HG03025 (cell line): ENCODE data around the gene CDC27.
"Not testable (repeated sequence)": the region's sequence is repeated elsewhere in the genome, so short reads cannot be mapped to it uniquely, and the experiment has no call there.

ENCODE experiments used
- ATAC-seq: cut with Tn5 transposase; IDR thresholded peaks from one replicate; pipeline ENCODE4 v1.9.1; 2021; ENCODE audit warnings: mild to moderate bottlenecking, moderate library complexity; ENCODE audit not compliant: unreplicated experiment, low FRiP score

CDC27 gene

GRCh38 chr17:47219621-47220475 lies 30.8 kb upstream of the CDC27 start:
- no peak for ATAC-seq

GRCh38 chr17:47218896-47219430 lies 29.9 kb upstream of the CDC27 start:
- ATAC-seq = no peak

- not testable (repeated sequence) for ATAC-seq
Observed at GRCh38 chr17:47217279-47217678, 28.2 kb upstream of the CDC27 start.

GRCh38 chr17:47216821-47217220 lies 27.7 kb upstream of the CDC27 start:
- ATAC-seq = not testable (repeated sequence)

DNA sequence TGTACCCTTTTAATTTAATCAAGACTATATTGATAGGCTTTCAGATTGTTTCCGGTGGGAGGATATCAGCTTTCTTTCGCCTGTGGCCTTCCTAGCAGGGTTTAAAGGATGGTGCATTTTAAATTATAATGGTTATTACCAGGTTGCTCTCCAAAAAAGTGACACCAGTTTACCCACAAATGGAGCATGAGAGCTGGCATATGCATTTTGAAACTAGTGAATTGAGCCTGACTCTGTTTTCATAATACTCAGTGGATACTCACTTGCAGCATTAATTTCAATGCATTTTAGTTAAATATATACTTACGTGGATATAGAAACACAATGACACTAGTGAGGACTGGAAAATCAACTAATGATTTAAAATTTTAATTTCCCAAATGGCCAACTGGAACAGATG lies 25.8 kb upstream of the CDC27 start:
- no peak for ATAC-seq

DNA sequence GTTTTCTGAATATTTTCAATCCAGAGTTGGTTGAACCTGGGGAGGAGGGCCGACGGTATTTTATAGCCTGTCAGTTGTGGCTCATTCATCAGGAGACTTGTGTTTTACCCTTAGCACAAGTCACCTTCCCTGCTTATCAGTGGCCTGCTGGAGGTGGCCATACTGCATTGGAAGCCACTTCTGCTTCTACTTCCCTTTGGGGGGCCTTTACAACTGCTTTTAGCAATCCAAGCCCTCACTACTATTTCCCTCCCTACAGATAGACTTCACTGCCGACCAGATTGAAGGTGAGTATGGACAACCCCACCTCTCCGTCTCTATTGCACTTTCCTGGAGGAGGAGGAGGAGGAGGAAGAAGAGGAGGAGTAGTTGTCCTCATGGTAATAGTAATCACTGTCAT lies 24.4 kb upstream of the CDC27 start:
- ATAC-seq = no peak

- ATAC-seq = no peak
Observed at GRCh38 chr17:47212458-47212857, 23.4 kb upstream of the CDC27 start.

- no peak for ATAC-seq
Observed at GRCh38 chr17:47210779-47211178, 21.7 kb upstream of the CDC27 start.

DNA sequence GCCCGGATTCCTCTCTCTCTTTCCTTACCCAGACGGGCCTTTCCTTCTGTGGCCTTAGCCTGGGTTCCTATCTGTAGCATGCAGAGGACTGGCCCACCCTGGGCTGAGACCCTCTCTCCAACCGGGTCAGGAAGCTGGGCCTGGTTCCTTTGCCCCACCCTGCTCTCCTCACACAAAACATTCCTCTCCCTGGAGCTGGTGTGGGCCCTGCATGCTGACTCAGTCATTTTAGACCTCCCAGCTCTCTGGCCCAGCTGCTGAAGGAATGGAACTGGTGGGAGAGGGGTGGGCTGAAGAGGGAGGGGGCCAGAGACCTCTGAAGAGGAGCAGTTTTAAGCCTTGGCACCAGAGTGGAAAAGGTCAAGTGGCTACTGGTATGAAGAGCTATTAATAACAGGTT lies 21.0 kb upstream of the CDC27 start:
- ATAC-seq = no peak

DNA sequence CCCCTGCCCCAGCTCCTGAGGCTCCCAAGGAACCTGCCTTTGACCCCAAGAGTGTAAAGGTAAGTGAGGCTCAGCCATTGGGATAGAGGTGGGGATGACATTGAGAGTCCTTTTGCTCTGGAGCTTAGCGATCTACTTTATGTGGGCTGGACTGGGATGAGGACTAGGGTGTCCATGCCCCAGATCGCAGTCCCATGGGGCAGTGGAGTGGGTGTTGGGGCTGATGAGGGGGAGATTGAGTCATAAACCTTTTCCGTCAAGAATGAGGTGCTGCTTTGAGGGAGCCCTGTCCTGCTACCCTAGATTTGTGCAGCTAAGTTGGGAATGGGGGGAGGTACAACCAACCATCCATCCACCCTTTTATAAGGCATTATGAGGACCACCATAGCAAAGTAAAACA lies 20.4 kb upstream of the CDC27 start:
- no peak for ATAC-seq

- no peak for ATAC-seq
Observed at GRCh38 chr17:47208744-47209488, 19.8 kb upstream of the CDC27 start, which contains the start of gene MYL4. TSS of gene MYL4 (plus strand) at chr17:47209348. CDS start at chr17:47209423, 75 bp downstream.

DNA sequence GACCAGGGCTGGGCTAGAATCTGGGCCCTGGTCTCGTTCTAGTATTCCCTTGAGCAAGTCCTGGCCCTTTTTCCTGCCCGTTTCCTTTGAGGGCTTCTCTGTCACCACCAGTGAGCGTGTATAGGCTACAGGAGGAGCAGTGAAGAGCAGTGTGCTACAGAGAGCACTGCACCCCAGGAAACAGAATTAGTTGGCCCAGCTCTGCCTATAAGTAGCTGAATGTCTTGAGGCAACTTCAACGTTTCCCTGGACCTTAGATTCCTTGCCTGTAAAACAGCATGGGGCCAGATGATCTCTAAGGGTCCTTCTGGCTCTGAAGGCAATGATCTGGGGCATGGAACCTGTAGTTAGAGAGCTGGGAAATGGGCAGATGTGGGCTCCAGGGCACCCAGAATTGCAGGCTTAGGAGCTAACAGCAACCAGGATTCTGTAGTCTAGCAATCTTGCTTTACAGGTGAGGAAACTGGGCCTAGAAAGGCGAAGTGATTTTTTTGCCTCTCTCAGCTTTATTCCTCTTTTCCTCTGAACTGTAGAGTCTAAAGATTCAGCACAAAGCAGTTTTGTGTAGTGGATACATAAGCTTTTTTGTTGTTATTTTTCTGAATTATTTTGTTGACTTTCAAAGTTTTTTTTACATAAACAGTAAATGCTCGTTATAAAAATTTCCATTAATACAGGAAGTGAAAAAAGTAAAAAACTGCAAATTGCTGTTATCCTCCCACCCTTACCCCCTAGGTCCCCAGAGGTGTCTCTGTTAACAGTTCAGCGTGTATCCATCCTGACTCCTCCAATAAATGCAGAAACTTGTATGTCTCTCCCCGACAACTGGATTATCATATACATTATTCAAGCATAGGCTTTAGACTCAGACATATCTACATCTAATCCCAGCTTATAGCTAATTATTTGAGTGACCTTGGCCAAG lies 18.3 kb upstream of the CDC27 start:
- no peak for ATAC-seq

GRCh38 chr17:47205419-47205963 lies 16.4 kb upstream of the CDC27 start:
- no peak for ATAC-seq

- ATAC-seq = no peak
Observed at GRCh38 chr17:47204722-47205418, 15.8 kb upstream of the CDC27 start.

DNA sequence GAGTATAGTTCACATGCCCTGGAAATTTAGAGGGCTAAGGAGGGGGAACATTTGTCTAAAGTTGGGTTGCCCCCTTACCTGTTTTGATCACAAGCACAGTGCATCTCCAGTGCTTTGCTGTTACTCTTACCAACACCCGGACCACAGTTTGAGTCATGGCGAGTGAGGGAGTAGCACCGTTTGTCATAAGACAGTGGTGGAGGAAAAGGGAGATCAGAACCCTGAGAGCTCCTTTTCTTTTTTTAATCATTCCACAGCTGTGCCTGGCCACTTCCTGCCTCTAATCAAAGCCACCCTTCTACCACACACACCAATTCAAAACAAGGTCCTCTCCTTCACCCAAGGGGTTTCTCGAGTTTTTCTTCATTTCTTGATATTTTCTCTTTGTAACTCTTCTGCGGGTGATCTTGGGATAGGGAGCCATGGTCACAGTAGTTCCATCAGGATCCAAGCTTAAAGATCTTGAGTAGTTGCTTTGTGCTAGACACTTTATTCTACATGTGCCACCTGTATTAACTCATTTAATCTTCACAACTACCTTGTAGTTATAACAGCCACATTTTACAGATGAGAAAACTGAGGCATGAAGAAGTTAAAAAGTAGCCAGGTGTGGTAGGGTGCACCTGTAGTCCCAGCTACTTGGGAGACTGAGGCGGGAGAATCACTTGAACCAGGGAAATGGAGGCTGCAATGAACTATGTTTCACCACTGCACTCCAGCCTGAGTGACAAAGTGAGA lies 15.1 kb upstream of the CDC27 start:
- ATAC-seq = no peak

- ATAC-seq = no peak
Observed at GRCh38 chr17:47201166-47201565, 12.1 kb upstream of the CDC27 start.

GRCh38 chr17:47200325-47200664 lies 11.2 kb upstream of the CDC27 start:
- no peak for ATAC-seq

- no peak for ATAC-seq
Observed at GRCh38 chr17:47199627-47200324, 10.7 kb upstream of the CDC27 start.
